ENCODE data around the gene GLCCI1.
"Not testable (repeated sequence)": the region's sequence is repeated elsewhere in the genome, so short reads cannot be mapped to it uniquely, and the experiment has no call there.

GRCh38 chr7:7995348-7995747 is 26.8 kb downstream of the GLCCI1 start:
- not testable (repeated sequence) for TF ChIP-seq CTCF (IDR thresholded peaks at IDR 0.05; ENCODE audit: low read length); EZH2 (IDR thresholded peaks at IDR 0.05; ENCODE audit: borderline replicate concordance, low read length)

Measured in OCI-LY1 (cell line).